Measurements from ENCODE around the gene PIEZO1. TPM values are rescaled to one million over a fixed set of nuclear protein-coding genes. Genes with fewer than 3 reads are reported as not detected.

The PIEZO1 gene
- total and polyA plus RNA-seq, 2 donors (not counting 1 experiment from before 2014, with no cell fraction given), result 108 to 331 TPM

DNA sequence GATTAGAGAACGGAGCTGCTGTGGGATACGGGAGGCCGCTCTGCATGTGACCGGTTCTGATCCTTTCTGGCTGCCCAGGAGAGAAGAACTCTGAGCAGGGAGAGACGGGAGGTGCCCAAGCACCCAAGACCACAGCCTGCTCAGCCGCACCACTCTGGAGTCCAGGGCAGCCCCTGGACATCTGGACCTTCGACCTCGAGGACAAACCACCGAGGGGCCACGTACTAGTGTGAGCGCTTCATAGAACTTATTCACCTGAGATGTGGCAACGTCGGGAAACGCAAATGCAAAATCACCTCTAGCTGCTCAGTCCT is 84.7 kb downstream of the PIEZO1 start:
- peak overlapping the region; percentile 84 for H3K4me3 Mint-ChIP-seq
- peak overlapping the region; percentile 60 for H3K9ac ChIP-seq (ENCODE audit: low read length)
- intact Hi-C loops (cut with micrococcal nuclease), result loop anchor here (2.0 kb wide), 3 partner anchors 37 to 65 kb away; partner anchors contain the start of gene MVD
- ATAC-seq (ENCODE audit: low read depth) (no peak), DNase-seq (no peak)
- H2AFZ ChIP-seq (ENCODE audit: insufficient read depth, low read depth, low read length, poor library complexity, severe bottlenecking), result peak overlapping the region; percentile 44
- peak overlapping the region; percentile 96 for H3K27ac Mint-ChIP-seq
- no peaks in the 10 kb centered on the region for H3K27me3 ChIP-seq (replicated peaks in 1 of 4; ENCODE audit: control extremely low read depth in 1 of 4, control insufficient read depth in 3 of 4, insufficient read depth in 4 of 4, low read length in 3 of 4)
- no peaks in the 10 kb centered on the region for H3K9me3 Mint-ChIP-seq (ENCODE audit: insufficient read depth)
- H3K27me3 Mint-ChIP-seq, result no peaks in the 10 kb centered on the region
- H3K4me2 ChIP-seq (replicated peaks; ENCODE audit: low read depth, low read length, poor library complexity, severe bottlenecking), result peak overlapping the region; percentile 98
- H3K27ac ChIP-seq (ENCODE audit: low read length in 2 of 2), result peak overlapping the region; percentile 84 to 91
- ChIA-PET CTCF (interaction anchor here (1.0 to 2.1 kb wide), 5 partner anchors 11 to 37 kb away, joined by 3 to 13 read pairs (median 6); no protein-coding TSS in a partner anchor), POLR2A (interaction anchor here (0.6 to 2.6 kb wide), 6 partner anchors 8 to 130 kb away, joined by 3 to 14 read pairs (median 6); partner anchors contain the start of gene ZC3H18)
- 31% methylated on average over 14 of the region's 14 CpGs for WGBS (ENCODE audit: insufficient coverage)
- peak overlapping the region; percentile 32 to 69 (median 54) for H3K4me3 ChIP-seq (ENCODE audit: control extremely low read depth in 1 of 5, extremely low read depth in 1 of 5, insufficient read depth in 1 of 5, low read depth in 2 of 5, low read length in 4 of 5)
- H3K79me2 ChIP-seq (ENCODE audit: control insufficient read depth, insufficient read depth, low read length), result peaks cover 58% of the 10 kb centered on the region
- peaks cover 67% of the 10 kb centered on the region for H3K4me1 Mint-ChIP-seq
- no peak for TF ChIP-seq CTCF (IDR thresholded peaks at IDR 0.05)
- no peak for TF ChIP-seq EZH2 (IDR thresholded peaks at IDR 0.05; ENCODE audit: borderline replicate concordance, insufficient read depth, low read depth, low read length, poor library complexity, severe bottlenecking)
- H3K4me1 ChIP-seq (ENCODE audit: control insufficient read depth in 2 of 2, insufficient read depth in 2 of 2, low read length in 2 of 2), result peaks cover 58 to 79% of the 10 kb centered on the region in 2 donors
- peaks cover 27% of the 10 kb centered on the region for H4K20me1 ChIP-seq (ENCODE audit: control insufficient read depth, insufficient read depth, low read length, poor library complexity, severe bottlenecking)
- peaks cover 0 to 49% of the 10 kb centered on the region in 2 experiments for H3K36me3 ChIP-seq (replicated peaks in 1 of 2; ENCODE audit: control extremely low read depth in 1 of 2, control insufficient read depth in 1 of 2, extremely low read depth in 1 of 2, insufficient read depth in 2 of 2, low read length in 1 of 2)
- H3K9me3 ChIP-seq (ENCODE audit: control extremely low read depth in 1 of 3, control insufficient read depth in 2 of 3, insufficient read depth in 1 of 3, low read length in 2 of 3), result no peaks in the 10 kb centered on the region

DNA sequence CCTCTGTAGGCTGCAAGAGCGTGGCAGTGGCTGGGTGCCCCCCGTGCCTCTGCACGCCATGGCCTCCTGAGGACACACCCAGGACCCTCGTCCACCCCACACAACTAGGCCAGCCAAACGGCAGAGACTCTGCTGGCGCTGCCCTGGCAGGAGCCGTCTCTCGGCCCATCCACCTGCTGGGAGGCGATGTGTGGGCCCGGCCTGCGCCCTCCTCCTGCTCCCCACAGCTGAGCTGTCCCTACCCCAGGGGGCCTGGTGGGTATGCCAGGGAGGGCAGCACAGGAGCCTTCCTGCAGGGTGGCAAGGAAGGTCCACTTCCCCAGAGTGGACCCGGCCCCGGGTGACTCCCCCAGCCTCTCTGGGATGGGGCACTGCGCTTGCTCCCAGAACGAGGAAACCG is 85.8 kb downstream of the PIEZO1 start:
- Histone ChIP-seq H3K79me2 (ENCODE audit: control insufficient read depth, insufficient read depth, low read length) (peaks cover 47% of the 10 kb centered on the region), H3K4me3 (ENCODE audit: control extremely low read depth in 1 of 5, extremely low read depth in 1 of 5, insufficient read depth in 1 of 5, low read depth in 2 of 5, low read length in 4 of 5) (no peak overlapping the region), H3K9me3 (ENCODE audit: control extremely low read depth in 1 of 3, control insufficient read depth in 2 of 3, insufficient read depth in 1 of 3, low read length in 2 of 3) (no peaks in the 10 kb centered on the region), H3K36me3 (replicated peaks in 1 of 2; ENCODE audit: control extremely low read depth in 1 of 2, control insufficient read depth in 1 of 2, extremely low read depth in 1 of 2, insufficient read depth in 2 of 2, low read length in 1 of 2) (peaks cover 0 to 52% of the 10 kb centered on the region in 2 experiments), H3K4me2 (replicated peaks; ENCODE audit: low read depth, low read length, poor library complexity, severe bottlenecking) (peak overlapping the region; percentile 98), H4K20me1 (ENCODE audit: control insufficient read depth, insufficient read depth, low read length, poor library complexity, severe bottlenecking) (peaks cover 23% of the 10 kb centered on the region), H3K27ac (ENCODE audit: low read length in 2 of 2) (no peak overlapping the region), H3K9ac (ENCODE audit: low read length) (no peak overlapping the region), H3K27me3 (replicated peaks in 1 of 4; ENCODE audit: control extremely low read depth in 1 of 4, control insufficient read depth in 3 of 4, insufficient read depth in 4 of 4, low read length in 3 of 4) (no peaks in the 10 kb centered on the region), H2AFZ (ENCODE audit: insufficient read depth, low read depth, low read length, poor library complexity, severe bottlenecking) (no peak overlapping the region), H3K4me1 (ENCODE audit: control insufficient read depth in 2 of 2, insufficient read depth in 2 of 2, low read length in 2 of 2) (peaks cover 47 to 72% of the 10 kb centered on the region in 2 donors)
- TF ChIP-seq EZH2 (IDR thresholded peaks at IDR 0.05; ENCODE audit: borderline replicate concordance, insufficient read depth, low read depth, low read length, poor library complexity, severe bottlenecking) (no peak), CTCF (IDR thresholded peaks at IDR 0.05) (no peak)
- DNase-seq (no peak), ATAC-seq (ENCODE audit: low read depth) (no peak)
- H3K27ac Mint-ChIP-seq, result no peak overlapping the region
- peaks cover 60% of the 10 kb centered on the region for H3K4me1 Mint-ChIP-seq
- H3K9me3 Mint-ChIP-seq (ENCODE audit: insufficient read depth), result no peaks in the 10 kb centered on the region
- H3K27me3 Mint-ChIP-seq, result no peaks in the 10 kb centered on the region
- ChIA-PET CTCF (no interaction called here), POLR2A (no interaction called here)
- H3K4me3 Mint-ChIP-seq, result no peak overlapping the region
- intact Hi-C loops (cut with micrococcal nuclease), result no loop called here
- WGBS (ENCODE audit: insufficient coverage), result 95% methylated on average over 11 of the region's 16 CpGs

Measured in B cell (primary cell).